Loucy (cell line): ENCODE results near the gene SLAIN2.

Experiments used
- EZH2phosphoT487 ChIP-seq: fragments of 200-600 bp; IDR thresholded peaks from 2 replicates; pipeline ENCODE4 v1.6.1; 2018; ENCODE audit warnings: antibody characterized with exemption, mild to moderate bottlenecking, moderate library complexity, borderline replicate concordance
- TF ChIP-seq, protein P1 (sequence below): fragments of 200-600 bp; sonication (generic); conservative IDR thresholded peaks from 2 replicates; pipeline ENCODE4 v1.5.1; 2014; ENCODE audit warnings: mild to moderate bottlenecking, antibody characterized with exemption, low read length

DNA sequence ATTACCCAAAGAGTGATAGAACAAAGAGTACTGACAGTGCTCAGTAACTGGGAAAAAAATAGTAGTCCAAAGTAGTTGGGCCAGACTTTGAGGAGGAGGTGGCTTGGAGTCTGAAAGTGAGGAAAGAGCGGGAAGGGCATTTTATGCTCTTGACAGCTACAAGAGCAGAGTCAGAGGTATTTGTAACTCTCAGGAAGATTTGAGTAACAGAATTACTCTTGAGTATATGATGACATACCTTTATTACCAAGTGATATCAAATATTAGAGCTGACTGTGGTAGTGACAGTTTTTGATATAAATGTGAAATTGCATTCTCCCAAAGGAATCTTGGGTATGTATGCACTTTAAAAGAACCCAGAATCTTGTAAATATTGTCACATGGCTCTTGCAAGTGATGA, 2.2 kb downstream of the SLAIN2 start:
- TF ChIP-seq, protein P1, sequence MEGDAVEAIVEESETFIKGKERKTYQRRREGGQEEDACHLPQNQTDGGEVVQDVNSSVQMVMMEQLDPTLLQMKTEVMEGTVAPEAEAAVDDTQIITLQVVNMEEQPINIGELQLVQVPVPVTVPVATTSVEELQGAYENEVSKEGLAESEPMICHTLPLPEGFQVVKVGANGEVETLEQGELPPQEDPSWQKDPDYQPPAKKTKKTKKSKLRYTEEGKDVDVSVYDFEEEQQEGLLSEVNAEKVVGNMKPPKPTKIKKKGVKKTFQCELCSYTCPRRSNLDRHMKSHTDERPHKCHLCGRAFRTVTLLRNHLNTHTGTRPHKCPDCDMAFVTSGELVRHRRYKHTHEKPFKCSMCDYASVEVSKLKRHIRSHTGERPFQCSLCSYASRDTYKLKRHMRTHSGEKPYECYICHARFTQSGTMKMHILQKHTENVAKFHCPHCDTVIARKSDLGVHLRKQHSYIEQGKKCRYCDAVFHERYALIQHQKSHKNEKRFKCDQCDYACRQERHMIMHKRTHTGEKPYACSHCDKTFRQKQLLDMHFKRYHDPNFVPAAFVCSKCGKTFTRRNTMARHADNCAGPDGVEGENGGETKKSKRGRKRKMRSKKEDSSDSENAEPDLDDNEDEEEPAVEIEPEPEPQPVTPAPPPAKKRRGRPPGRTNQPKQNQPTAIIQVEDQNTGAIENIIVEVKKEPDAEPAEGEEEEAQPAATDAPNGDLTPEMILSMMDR: no peak
- TF ChIP-seq EZH2phosphoT487: no peak
